Thoracic aorta (tissue), 2 donors: ENCODE data around the gene NABP1. TPM values are rescaled to one million over a fixed set of nuclear protein-coding genes. Genes with fewer than 3 reads are reported as not detected.

ENCODE experiments used
- ATAC-seq: fragments of 150-250 bp; one replicate; pipeline ENCODE4 v1.8.0; 2017; ENCODE audit warnings: low read depth; ENCODE audit not compliant: insufficient number of reproducible peaks, low FRiP score
- DNase-seq: peaks from one replicate; pipeline ENCODE4 v3.0.0-alpha.2; 2020; ENCODE audit warnings: low spot score
- H3K27ac ChIP-seq, 2 donors: fragments of 200-600 bp; sonication (generic); 1 replicate in 1 of 2; 2 replicates in 1 of 2; pipeline ENCODE4 v1.5.1; 2016; ENCODE audit warnings: mild to moderate bottlenecking in 2 of 2, moderate library complexity in 2 of 2
- H3K27me3 ChIP-seq: fragments of 200-600 bp; sonication (generic); replicated peaks from 2 replicates; pipeline ENCODE4 v1.6.0; 2016; ENCODE audit warnings: mild to moderate bottlenecking; ENCODE audit not compliant: insufficient read depth
- H3K36me3 ChIP-seq: fragments of 200-600 bp; sonication (generic); one replicate; pipeline ENCODE4 v1.5.1; 2016
- H3K4me1 ChIP-seq, 2 donors: fragments of 200-600 bp; sonication (generic); 1 replicate in 1 of 2; 2 replicates in 1 of 2; pipeline versions ENCODE4 v1.5.1 to v1.6.0; 2016; ENCODE audit warnings: low read depth in 2 of 2, mild to moderate bottlenecking in 1 of 2; ENCODE audit not compliant: control insufficient read depth in 1 of 2
- H3K4me3 ChIP-seq: fragments of 200-600 bp; sonication (generic); 2 replicates; pipeline ENCODE4 v1.5.1; 2016; ENCODE audit warnings: mild to moderate bottlenecking
- H3K9me3 ChIP-seq: fragments of 200-600 bp; sonication (generic); 2 replicates; pipeline ENCODE4 v1.5.1; 2016
- CTCF ChIP-seq: fragments of 200-600 bp; sonication (generic); IDR thresholded peaks from one replicate; pipeline ENCODE4 v1.5.1; 2019; ENCODE audit warnings: antibody characterized with exemption
- total RNA-seq, 2 donors: library from RNA; depleted of rRNA; stranded (reverse); fragments of >200 nt; gene quantifications; one replicate each; pipeline versions ENCODE4 v1.1.0 to v1.2.3, GENCODE V29; 2016

The NABP1 gene
- total RNA-seq, 2 donors from 2014 or later: 25.2 to 84.7 TPM

GRCh38 chr2:191710411-191710900 lies 32.5 kb downstream of the NABP1 start:
- H3K4me1 ChIP-seq: peaks cover 0 to 5% of the 10 kb centered on the region in 2 donors
- no peak for TF ChIP-seq CTCF
- H3K27me3 ChIP-seq: no peaks in the 10 kb centered on the region
- no peak overlapping the region for H3K4me3 ChIP-seq
- ATAC-seq (no peak), DNase-seq (no peak)
- no peak overlapping the region for H3K27ac ChIP-seq
- no peaks in the 10 kb centered on the region for H3K36me3 ChIP-seq
- no peaks in the 10 kb centered on the region for H3K9me3 ChIP-seq

- TF ChIP-seq CTCF: no peak
- no peak overlapping the region for H3K27ac ChIP-seq
- H3K4me1 ChIP-seq: peaks cover 0 to 5% of the 10 kb centered on the region in 2 donors
- H3K4me3 ChIP-seq: no peak overlapping the region
- H3K9me3 ChIP-seq: no peaks in the 10 kb centered on the region
- no peaks in the 10 kb centered on the region for H3K27me3 ChIP-seq
- ATAC-seq (no peak), DNase-seq (no peak)
- H3K36me3 ChIP-seq: no peaks in the 10 kb centered on the region
Measured at GRCh38 chr2:191711621-191712020, 33.7 kb downstream of the NABP1 start.

GRCh38 chr2:191713837-191714236 lies 35.9 kb downstream of the NABP1 start:
- Histone ChIP-seq H3K27ac (no peak overlapping the region), H3K36me3 (no peaks in the 10 kb centered on the region), H3K4me3 (no peak overlapping the region), H3K4me1 (peaks cover 0 to 5% of the 10 kb centered on the region in 2 donors), H3K27me3 (no peaks in the 10 kb centered on the region), H3K9me3 (no peaks in the 10 kb centered on the region)
- no peak for TF ChIP-seq CTCF
- ATAC-seq: no peak
- no peak for DNase-seq

GRCh38 chr2:191714925-191715324 lies 37.0 kb downstream of the NABP1 start:
- no peak overlapping the region for H3K27ac ChIP-seq
- peaks cover 0 to 5% of the 10 kb centered on the region in 2 donors for H3K4me1 ChIP-seq
- no peak for TF ChIP-seq CTCF
- no peaks in the 10 kb centered on the region for H3K36me3 ChIP-seq
- DNase-seq: no peak
- H3K27me3 ChIP-seq: no peaks in the 10 kb centered on the region
- ATAC-seq: no peak
- no peak overlapping the region for H3K4me3 ChIP-seq
- H3K9me3 ChIP-seq: no peaks in the 10 kb centered on the region

- TF ChIP-seq CTCF: no peak
- H3K27me3 ChIP-seq: no peaks in the 10 kb centered on the region
- H3K9me3 ChIP-seq: no peaks in the 10 kb centered on the region
- H3K27ac ChIP-seq: no peak overlapping the region
- no peak for DNase-seq
- ATAC-seq: no peak
- H3K4me3 ChIP-seq: no peak overlapping the region
- H3K4me1 ChIP-seq: peaks cover 0 to 4% of the 10 kb centered on the region in 2 donors
- no peaks in the 10 kb centered on the region for H3K36me3 ChIP-seq
Measured at GRCh38 chr2:191715471-191715870, 37.5 kb downstream of the NABP1 start.
